ENCODE measurements around the gene JMJD7.

Gene JMJD7

DNA sequence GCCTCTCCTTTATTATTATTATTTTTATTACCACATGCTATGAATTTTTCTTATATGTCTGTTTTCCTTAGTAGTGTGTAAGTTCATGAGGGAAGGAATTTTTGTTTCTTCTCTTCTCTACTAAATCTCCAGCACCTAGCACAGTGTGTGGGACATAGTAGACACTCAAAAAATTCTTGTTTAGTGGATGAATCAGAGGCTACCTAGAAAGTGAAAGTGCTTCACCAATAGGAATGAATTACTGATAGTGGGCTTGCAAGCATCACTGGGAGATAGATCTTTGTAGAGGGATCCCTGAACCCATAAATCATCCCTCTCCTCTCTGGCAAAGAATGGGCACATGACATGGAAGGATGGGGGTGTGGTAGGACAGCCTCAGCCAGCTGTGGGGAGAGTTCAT, 57.4 kb downstream of the JMJD7 start:
- DNase-seq: no peak

DNA sequence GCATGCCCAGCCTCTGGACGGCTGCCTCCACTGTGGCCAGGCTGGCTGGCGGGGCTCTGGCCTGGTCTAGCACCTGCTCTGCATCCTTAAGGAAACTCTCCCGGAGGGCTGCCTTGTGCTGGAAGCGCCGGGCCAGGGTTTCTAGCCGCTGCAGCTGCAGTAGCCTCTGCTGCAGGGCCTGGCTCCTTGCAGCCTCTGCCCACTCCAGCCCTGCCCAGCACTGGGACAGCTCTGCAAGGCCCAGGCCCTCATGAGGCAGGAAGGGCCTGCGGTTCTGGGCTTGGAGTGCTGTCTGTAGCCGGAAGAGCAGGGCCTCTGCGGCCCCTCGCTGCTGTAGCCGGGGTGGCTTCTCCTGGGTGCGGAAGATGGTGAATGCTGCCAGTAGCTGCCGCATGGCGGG, 57.9 kb downstream of the JMJD7 start:
- DNase-seq: no peak

DNA sequence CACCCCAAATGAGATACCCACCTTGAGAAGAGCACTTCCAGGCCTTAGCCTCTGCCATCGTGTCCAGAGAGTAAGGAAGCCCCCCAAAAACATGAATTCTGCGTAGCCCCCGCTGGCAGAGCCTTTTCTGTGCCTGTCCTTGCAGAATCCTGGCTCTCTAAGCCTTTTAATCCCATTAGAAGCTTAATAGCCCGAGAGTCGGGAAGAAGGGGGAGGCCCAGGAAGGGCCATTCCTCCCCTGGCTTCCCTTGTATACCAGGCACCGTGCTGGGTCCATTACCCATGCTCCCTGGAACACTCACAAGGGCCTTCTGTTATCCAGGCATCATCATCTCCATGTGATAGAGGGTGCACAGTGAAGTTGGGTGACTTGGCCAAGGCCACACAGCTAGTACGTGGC, 58.8 kb downstream of the JMJD7 start:
- no peak for DNase-seq

DNA sequence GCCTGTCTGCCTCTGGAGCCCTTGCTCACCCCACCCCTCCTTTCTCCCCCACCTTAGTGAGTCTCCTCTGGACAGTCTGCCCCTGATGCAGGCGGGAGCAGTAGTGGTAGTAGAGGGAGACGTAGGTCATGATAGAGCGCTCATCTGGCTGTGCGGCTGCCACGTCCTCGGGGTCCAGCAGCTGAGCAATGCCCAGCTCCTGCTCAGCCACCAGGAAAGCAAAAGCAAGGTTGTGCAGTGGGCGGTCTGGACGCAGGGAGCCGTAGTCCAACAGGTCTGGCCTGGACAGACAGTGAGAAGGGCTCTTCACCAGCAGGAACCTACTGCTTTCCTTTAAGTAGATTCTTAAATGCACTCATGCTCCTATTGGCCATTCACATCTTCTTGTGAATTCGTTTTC, 59.3 kb downstream of the JMJD7 start:
- no peak for DNase-seq
